Immature natural killer cell (primary cell): Measurements from ENCODE around the gene HIVEP3. TPM values are rescaled to one million over a fixed set of nuclear protein-coding genes. Genes with fewer than 3 reads are reported as not detected.

Experiments used
- DNase-seq, 3 donors: peaks; one replicate each; pipeline ENCODE4 v3.0.0; 2022; ENCODE audit warnings: mixed read lengths in 1 of 3
- H3K27ac Mint-ChIP-seq, 6 donors: one replicate each; pipeline ENCODE4 v1.8.0; 2020; ENCODE audit warnings: mixed read lengths in 6 of 6, mild to moderate bottlenecking in 5 of 6, inconsistent platforms in 4 of 6, moderate library complexity in 3 of 6
- H3K27me3 Mint-ChIP-seq, 3 donors: one replicate each; pipeline ENCODE4 v1.8.0; 2020 to 2021; ENCODE audit warnings: low read depth in 3 of 3, mild to moderate bottlenecking in 3 of 3, mixed read lengths in 3 of 3, moderate library complexity in 3 of 3, inconsistent platforms in 1 of 3
- H3K36me3 Mint-ChIP-seq, 3 donors: one replicate each; pipeline ENCODE4 v1.8.0; 2020; ENCODE audit warnings: mixed read lengths in 3 of 3, inconsistent platforms in 2 of 3, mild to moderate bottlenecking in 2 of 3
- H3K4me1 Mint-ChIP-seq, 2 donors: one replicate each; pipeline ENCODE4 v1.8.0; 2020; ENCODE audit warnings: inconsistent platforms in 2 of 2, mild to moderate bottlenecking in 2 of 2, mixed read lengths in 2 of 2, moderate library complexity in 1 of 2
- H3K4me3 Mint-ChIP-seq, 5 donors: one replicate each; pipeline ENCODE4 v1.8.0; 2020; ENCODE audit warnings: mild to moderate bottlenecking in 5 of 5, mixed read lengths in 5 of 5, inconsistent platforms in 3 of 5, moderate library complexity in 3 of 5
- H3K9me3 Mint-ChIP-seq, 6 donors: one replicate each; pipeline ENCODE4 v1.8.0; 2020; ENCODE audit warnings: mild to moderate bottlenecking in 6 of 6, mixed read lengths in 6 of 6, inconsistent platforms in 4 of 6, moderate library complexity in 3 of 6
- polyA plus RNA-seq, 3 donors: library from polyadenylated mRNA; unstranded; fragments of 300-500 nt; fragmentation: Illumina TruSeq; gene quantifications; one replicate each; pipeline ENCODE4 v1.2.3, GENCODE V29; 2021

The HIVEP3 gene
- polyA plus RNA-seq, 3 donors from 2014 or later = 9.8 to 24.1 (median 15.5) TPM

DNA sequence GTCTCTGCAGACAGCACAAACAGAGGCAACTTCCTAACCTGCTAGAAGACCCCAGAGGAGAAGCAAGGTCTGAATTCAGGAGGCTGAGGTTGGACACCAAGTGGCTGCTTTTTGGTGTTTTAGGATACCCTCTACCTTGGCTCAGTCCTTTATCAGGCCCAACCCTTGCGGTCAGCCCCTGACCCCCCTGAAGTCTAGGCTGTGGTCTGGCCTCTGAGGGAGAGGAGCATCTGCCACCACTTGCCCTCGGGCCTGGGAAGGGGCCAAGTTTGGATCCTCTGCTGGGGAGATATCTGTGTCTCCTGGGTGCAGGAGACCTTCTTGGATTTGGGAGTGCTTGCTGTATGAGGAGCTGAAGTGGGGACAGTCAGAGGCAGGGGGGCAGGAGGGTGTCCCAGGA is 455.2 kb downstream of the HIVEP3 start:
- Mint-ChIP-seq H3K9me3 (no peaks in the 10 kb centered on the region), H3K4me3 (no peak overlapping the region), H3K4me1 (no peaks in the 10 kb centered on the region), H3K27ac (no peak overlapping the region), H3K27me3 (peaks cover 5 to 16% (median 6%) of the 10 kb centered on the region in 3 donors), H3K36me3 (no peaks in the 10 kb centered on the region)
- no peak for DNase-seq

- DNase-seq = no peak
- Mint-ChIP-seq H3K4me1 (no peaks in the 10 kb centered on the region), H3K27ac (no peak overlapping the region), H3K9me3 (no peaks in the 10 kb centered on the region), H3K27me3 (peaks cover 4 to 15% (median 5%) of the 10 kb centered on the region in 3 donors), H3K4me3 (no peak overlapping the region), H3K36me3 (no peaks in the 10 kb centered on the region)
Measured at GRCh38 chr1:41462680-41463004, 456.1 kb downstream of the HIVEP3 start.

GRCh38 chr1:41461790-41462679 is 456.7 kb downstream of the HIVEP3 start:
- Mint-ChIP-seq H3K36me3 (no peaks in the 10 kb centered on the region), H3K4me1 (no peaks in the 10 kb centered on the region), H3K27me3 (peaks cover 4 to 14% (median 5%) of the 10 kb centered on the region in 3 donors), H3K4me3 (no peak overlapping the region), H3K9me3 (no peaks in the 10 kb centered on the region), H3K27ac (no peak overlapping the region)
- no peak for DNase-seq

DNA sequence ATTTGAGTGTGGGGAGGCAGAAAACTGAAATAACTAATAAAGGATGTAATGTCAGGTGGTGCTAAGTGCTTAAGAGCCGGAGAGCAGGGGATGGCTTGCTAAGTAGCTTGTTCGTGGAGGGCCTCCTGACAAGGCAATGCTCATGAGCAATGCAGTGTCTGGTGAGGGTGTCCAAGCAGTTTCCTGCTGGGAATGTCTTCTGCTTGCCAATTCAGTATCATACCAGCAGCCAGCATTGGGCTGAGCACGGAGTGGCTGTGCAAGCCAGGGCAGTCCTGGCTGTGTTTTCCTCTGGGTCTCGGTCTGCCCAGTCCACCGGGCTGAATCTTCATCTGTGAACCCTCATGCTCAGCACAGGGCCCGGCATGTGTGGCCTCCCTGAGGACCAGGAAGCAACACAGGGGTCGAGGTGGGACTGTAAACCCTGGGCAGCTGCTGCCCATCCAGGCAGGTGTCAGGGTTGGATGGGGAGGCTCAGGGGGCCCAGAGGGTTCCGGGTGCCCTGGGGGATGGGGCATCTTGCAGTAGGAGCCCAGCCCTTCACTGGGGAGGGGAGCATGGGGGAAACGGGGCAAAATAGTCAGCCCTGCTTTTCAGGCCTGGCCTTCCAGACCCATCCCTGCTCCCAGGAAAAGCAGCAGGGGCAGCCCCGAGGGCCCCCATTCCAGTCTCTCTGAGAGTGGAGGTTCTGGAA is 461.7 kb downstream of the HIVEP3 start:
- Mint-ChIP-seq H3K9me3 (no peaks in the 10 kb centered on the region), H3K4me3 (no peak overlapping the region), H3K27me3 (peaks cover 5 to 11% (median 5%) of the 10 kb centered on the region in 3 donors), H3K4me1 (no peaks in the 10 kb centered on the region), H3K27ac (no peak overlapping the region), H3K36me3 (no peaks in the 10 kb centered on the region)
- DNase-seq = no peak

Other genes starting within 250 kb of the HIVEP3 start
- gene GUCA2B, start 234.5 kb upstream of the HIVEP3 start, polyA plus RNA-seq = not detected
- gene GUCA2A, start 245.8 kb upstream of the HIVEP3 start, polyA plus RNA-seq = not detected